Activated naive CD8-positive, alpha-beta T cell treated with anti-CD3 and anti-CD28 coated beads for 36 hours (primary cell): Measurements from ENCODE around the gene ICA1L. TPM values are rescaled to one million over a fixed set of nuclear protein-coding genes. Genes with fewer than 3 reads are reported as not detected.
"Not testable (repeated sequence)": the region's sequence is repeated elsewhere in the genome, so short reads cannot be mapped to it uniquely, and the experiment has no call there.

ENCODE experiments used
- DNase-seq: peaks from one replicate; pipeline ENCODE4 v3.0.0; 2021
- H3K27ac Mint-ChIP-seq: one replicate; pipeline ENCODE4 v1.8.0; 2022; ENCODE audit warnings: mild to moderate bottlenecking, moderate library complexity, mixed read lengths
- H3K27me3 Mint-ChIP-seq: one replicate; pipeline ENCODE4 v1.8.0; 2022; ENCODE audit warnings: mild to moderate bottlenecking, mixed read lengths
- H3K36me3 Mint-ChIP-seq: one replicate; pipeline ENCODE4 v1.8.0; 2021; ENCODE audit warnings: mild to moderate bottlenecking, mixed read lengths
- H3K4me1 Mint-ChIP-seq: one replicate; pipeline ENCODE4 v1.8.0; 2021; ENCODE audit warnings: mixed read lengths
- H3K4me3 Mint-ChIP-seq: one replicate; pipeline ENCODE4 v1.8.0; 2022; ENCODE audit warnings: mild to moderate bottlenecking, moderate library complexity, mixed read lengths
- H3K9me3 Mint-ChIP-seq: one replicate; pipeline ENCODE4 v1.8.0; 2022; ENCODE audit warnings: mixed read lengths
- total RNA-seq, 2 experiments: library from RNA; stranded (reverse); gene quantifications; one replicate each; pipeline ENCODE4 v1.2.3, GENCODE V29; 2021

Gene ICA1L
- total RNA-seq, 2 experiments from 2014 or later, result 7.5 to 8.0 TPM

- Mint-ChIP-seq H3K27ac (no peak overlapping the region), H3K36me3 (peaks cover 2% of the 10 kb centered on the region)
These were observed 50.1 kb downstream of the ICA1L start for GRCh38 chr2:202821206-202822160.

DNA sequence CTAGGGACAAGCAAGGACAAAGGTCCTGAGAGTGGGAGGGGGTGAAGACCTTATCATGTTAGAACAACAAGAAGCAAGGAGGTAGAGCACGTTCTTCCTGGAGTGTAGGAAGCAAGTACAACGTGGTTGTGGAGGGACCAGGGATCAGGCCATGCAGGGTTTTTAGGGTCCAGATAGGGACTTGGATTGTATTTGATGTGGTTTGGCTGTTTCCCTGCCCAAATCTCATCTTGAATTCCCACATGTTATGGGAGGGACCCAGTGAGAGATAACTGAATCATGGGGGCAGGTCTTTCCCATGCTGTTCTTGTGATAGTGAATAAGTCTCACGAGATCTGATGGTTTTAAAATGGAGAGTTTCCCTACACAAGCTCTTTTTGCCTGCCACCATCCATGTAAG, 53.2 kb downstream of the ICA1L start:
- Mint-ChIP-seq H3K36me3 (peaks cover 9% of the 10 kb centered on the region), H3K9me3 (peaks cover 6% of the 10 kb centered on the region), H3K27me3 (no peaks in the 10 kb centered on the region), H3K4me1 (peaks cover 4% of the 10 kb centered on the region), H3K4me3 (no peak overlapping the region), H3K27ac (no peak overlapping the region)
- DNase-seq, result no peak

More at GRCh38 chr2:202821206-202822160, 50.1 kb downstream of the ICA1L start:
- no peak for DNase-seq
- Mint-ChIP-seq H3K9me3 (no peaks in the 10 kb centered on the region), H3K27me3 (no peaks in the 10 kb centered on the region), H3K4me3 (no peak overlapping the region), H3K4me1 (peaks cover 4% of the 10 kb centered on the region)

DNA sequence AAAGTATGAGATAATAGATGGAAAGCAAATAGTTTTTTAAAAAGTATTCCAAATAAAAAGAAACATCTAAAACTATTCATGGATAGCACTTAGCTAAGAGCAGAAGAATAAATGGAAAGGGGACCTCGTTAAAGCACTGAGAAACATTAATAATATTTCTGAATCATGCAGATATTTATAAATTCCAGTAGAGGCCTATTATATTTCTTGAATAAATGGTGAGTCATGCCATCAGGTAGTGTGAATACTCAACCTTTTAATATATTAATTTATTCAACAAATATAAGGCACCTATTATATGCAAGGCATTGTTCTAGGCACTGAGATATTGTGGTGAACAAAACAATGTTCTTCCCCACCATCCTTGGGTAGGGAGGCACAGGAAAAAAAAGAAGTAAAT, 53.8 kb downstream of the ICA1L start:
- no peaks in the 10 kb centered on the region for H3K27me3 Mint-ChIP-seq
- H3K4me3 Mint-ChIP-seq, result no peak overlapping the region
- no peak overlapping the region for H3K27ac Mint-ChIP-seq
- peaks cover 10% of the 10 kb centered on the region for H3K36me3 Mint-ChIP-seq
- peaks cover 4% of the 10 kb centered on the region for H3K4me1 Mint-ChIP-seq
- DNase-seq, result no peak
- peaks cover 6% of the 10 kb centered on the region for H3K9me3 Mint-ChIP-seq

GRCh38 chr2:202815548-202816360, 55.8 kb downstream of the ICA1L start:
- peaks cover 7% of the 10 kb centered on the region for H3K9me3 Mint-ChIP-seq
- peaks cover 19% of the 10 kb centered on the region for H3K36me3 Mint-ChIP-seq
- no peaks in the 10 kb centered on the region for H3K27me3 Mint-ChIP-seq
- peaks cover 4% of the 10 kb centered on the region for H3K4me1 Mint-ChIP-seq
- no peak overlapping the region for H3K4me3 Mint-ChIP-seq
- no peak for DNase-seq
- H3K27ac Mint-ChIP-seq, result no peak overlapping the region

DNA sequence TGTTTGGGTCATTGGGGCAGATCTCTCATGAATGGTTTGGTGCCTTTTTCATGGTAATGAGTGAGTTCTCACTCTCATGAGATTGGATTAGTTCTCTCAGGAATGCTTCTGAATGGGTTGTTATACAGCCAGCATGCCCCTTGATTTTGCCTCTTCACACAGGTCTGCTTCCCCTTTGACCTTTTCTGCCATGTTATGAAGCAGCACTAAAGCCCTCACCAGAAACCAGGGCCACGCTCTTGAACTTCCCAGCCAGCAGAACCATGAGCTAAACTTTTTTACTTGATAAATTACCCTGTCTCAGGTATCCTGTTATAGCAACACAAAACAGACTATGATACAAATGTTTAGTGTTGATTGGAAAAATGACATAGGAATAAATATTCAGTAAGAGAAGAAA, 57.3 kb downstream of the ICA1L start:
- peaks cover 32% of the 10 kb centered on the region for H3K36me3 Mint-ChIP-seq
- no peaks in the 10 kb centered on the region for H3K27me3 Mint-ChIP-seq
- no peaks in the 10 kb centered on the region for H3K4me1 Mint-ChIP-seq
- peaks cover 12% of the 10 kb centered on the region for H3K9me3 Mint-ChIP-seq
- DNase-seq, result no peak
- H3K27ac Mint-ChIP-seq, result no peak overlapping the region
- no peak overlapping the region for H3K4me3 Mint-ChIP-seq

GRCh38 chr2:202813387-202813786, 58.2 kb downstream of the ICA1L start:
- Mint-ChIP-seq H3K4me1 (no peaks in the 10 kb centered on the region), H3K27ac (no peak overlapping the region), H3K4me3 (no peak overlapping the region), H3K27me3 (no peaks in the 10 kb centered on the region), H3K9me3 (peaks cover 18% of the 10 kb centered on the region), H3K36me3 (peaks cover 38% of the 10 kb centered on the region)
- DNase-seq, result no peak

DNA sequence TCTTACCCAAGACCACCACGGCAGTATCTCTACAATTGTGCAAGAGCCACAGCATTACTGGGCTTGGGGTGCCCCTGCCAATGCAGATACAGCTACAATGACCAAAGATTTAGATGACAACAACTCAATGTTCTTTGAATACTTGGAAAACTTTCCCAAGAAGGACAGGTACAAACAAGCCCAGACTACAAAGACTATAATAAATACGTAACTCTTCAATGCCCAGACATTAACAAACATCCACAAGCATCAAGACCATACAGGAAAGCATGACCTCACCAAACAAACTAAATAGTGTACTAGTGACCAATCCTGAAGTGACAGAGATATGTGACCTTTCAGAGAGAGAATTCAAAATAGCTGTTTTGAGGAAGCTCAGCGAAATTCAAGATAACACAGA, 62.8 kb downstream of the ICA1L start:
- Mint-ChIP-seq H3K4me1 (no peaks in the 10 kb centered on the region), H3K27ac (no peak overlapping the region), H3K27me3 (no peaks in the 10 kb centered on the region), H3K9me3 (peaks cover 12% of the 10 kb centered on the region), H3K36me3 (peaks cover 49% of the 10 kb centered on the region), H3K4me3 (no peak overlapping the region)
- DNase-seq, result no peak

GRCh38 chr2:202807431-202808138, 64.0 kb downstream of the ICA1L start:
- Mint-ChIP-seq H3K9me3 (peaks cover 12% of the 10 kb centered on the region), H3K36me3 (peaks cover 50% of the 10 kb centered on the region)
- DNase-seq, H3K27ac Mint-ChIP-seq, H3K4me1 Mint-ChIP-seq, H3K27me3 Mint-ChIP-seq, H3K4me3 Mint-ChIP-seq: not testable (repeated sequence)

- H3K27ac Mint-ChIP-seq, H3K4me1 Mint-ChIP-seq, H3K4me3 Mint-ChIP-seq, DNase-seq, H3K27me3 Mint-ChIP-seq: not testable (repeated sequence)
- peaks cover 11% of the 10 kb centered on the region for H3K9me3 Mint-ChIP-seq
- peaks cover 47% of the 10 kb centered on the region for H3K36me3 Mint-ChIP-seq
These were observed 65.7 kb downstream of the ICA1L start for GRCh38 chr2:202805911-202806310.

DNA sequence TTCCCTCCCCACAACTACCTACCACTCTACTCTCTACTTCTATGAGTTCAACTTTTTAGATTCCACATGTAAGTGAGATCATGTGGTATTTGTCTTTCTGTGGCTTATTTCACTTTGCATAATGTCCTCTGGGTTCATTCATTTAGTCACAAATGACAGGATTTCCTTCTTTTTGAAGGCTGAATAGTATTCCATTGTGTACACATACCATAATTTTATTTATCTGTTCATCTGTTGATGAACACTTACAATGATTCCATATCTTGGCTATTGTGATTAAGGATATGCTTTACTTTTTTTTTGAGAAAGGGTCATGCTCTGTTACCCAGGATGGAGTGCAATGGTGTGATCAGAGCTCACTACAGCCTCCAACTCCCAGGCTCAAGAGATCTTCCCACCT, 73.6 kb downstream of the ICA1L start:
- H3K27ac Mint-ChIP-seq, result no peak overlapping the region
- H3K4me1 Mint-ChIP-seq, result no peaks in the 10 kb centered on the region
- DNase-seq, result no peak
- no peaks in the 10 kb centered on the region for H3K27me3 Mint-ChIP-seq
- H3K36me3 Mint-ChIP-seq, result peaks cover 27% of the 10 kb centered on the region
- H3K9me3 Mint-ChIP-seq, result peaks cover 9% of the 10 kb centered on the region
- H3K4me3 Mint-ChIP-seq, result no peak overlapping the region

DNA sequence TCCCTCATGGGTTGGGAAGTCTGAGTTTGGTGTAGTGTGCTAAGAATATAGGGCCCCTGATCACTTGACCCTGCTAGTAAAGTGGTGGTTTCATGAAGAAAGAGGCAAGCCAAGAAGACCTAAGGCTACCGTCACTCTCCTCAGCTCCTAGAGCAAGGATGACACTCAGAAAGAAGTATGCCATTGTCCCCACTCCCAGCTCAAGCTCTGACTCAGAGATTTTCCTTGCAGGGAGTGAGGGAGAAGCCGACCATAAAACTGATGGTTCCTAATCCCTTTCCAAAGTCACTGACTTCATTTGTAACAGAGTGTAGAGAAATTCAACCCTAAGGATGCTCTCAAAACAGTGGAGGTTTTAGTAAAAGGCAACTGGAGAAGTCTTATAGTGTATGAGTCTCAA, 80.9 kb downstream of the ICA1L start:
- H3K27me3 Mint-ChIP-seq, result no peaks in the 10 kb centered on the region
- no peak overlapping the region for H3K4me3 Mint-ChIP-seq
- peaks cover 3% of the 10 kb centered on the region for H3K4me1 Mint-ChIP-seq
- no peak overlapping the region for H3K27ac Mint-ChIP-seq
- no peak for DNase-seq
- no peaks in the 10 kb centered on the region for H3K9me3 Mint-ChIP-seq
- peaks cover 47% of the 10 kb centered on the region for H3K36me3 Mint-ChIP-seq

DNA sequence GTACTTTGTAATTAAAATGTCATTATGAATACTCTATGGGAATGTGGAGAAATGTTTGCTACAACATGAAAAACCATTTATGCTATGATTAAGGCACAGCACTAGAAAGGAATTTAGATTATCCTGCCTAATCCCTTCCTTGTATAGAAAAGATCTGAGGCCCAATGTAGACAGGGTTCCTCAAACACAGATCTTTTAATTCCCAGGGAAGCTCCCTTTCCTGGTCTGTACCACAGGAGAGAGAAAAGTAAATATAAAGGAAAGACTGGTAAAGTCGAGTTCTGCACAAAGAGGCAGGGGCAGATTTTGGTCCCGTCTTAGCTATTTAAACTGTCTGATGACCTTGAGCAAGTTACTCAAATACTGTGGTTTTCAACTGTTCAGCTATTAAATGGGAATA, 84.7 kb downstream of the ICA1L start:
- Mint-ChIP-seq H3K4me3 (no peak overlapping the region), H3K27ac (no peak overlapping the region), H3K4me1 (peaks cover 6% of the 10 kb centered on the region), H3K9me3 (no peaks in the 10 kb centered on the region), H3K27me3 (no peaks in the 10 kb centered on the region), H3K36me3 (peaks cover 57% of the 10 kb centered on the region)
- DNase-seq, result no peak

DNA sequence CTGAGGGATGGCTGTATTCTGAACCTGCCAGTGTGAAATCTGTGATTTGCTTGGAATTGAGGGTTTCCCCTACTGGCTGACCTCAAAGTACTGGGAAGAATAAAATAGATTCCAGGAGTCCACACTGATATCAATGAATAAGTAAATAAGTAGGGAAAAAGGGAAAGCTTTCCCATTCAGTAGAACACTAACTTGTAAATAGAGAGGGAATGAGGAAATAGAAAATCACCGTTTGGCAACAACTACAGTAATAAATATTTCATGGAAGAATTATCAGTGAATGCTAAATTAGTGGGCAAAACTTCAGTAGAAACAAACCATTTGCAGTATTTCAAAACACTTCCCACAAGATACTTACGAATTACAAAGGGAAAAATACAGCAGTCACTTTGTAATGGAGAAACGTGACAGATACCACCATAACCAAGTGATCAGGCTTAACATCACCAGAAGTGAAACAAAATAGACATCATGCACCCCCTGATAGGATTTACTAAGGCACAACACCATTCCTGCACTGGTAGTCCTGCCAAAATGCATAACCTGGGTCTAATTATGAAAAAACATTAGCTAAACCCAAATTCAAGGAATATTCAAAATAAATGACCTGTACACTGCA, 88.5 kb downstream of the ICA1L start:
- no peak overlapping the region for H3K4me3 Mint-ChIP-seq
- peaks cover 55% of the 10 kb centered on the region for H3K36me3 Mint-ChIP-seq
- H3K4me1 Mint-ChIP-seq, result peaks cover 29% of the 10 kb centered on the region
- H3K27ac Mint-ChIP-seq, result no peak overlapping the region
- no peak for DNase-seq
- H3K9me3 Mint-ChIP-seq, result peaks cover 2% of the 10 kb centered on the region
- no peaks in the 10 kb centered on the region for H3K27me3 Mint-ChIP-seq

GRCh38 chr2:202780514-202781021, 91.0 kb downstream of the ICA1L start:
- H3K27ac Mint-ChIP-seq, result peak overlapping the region; percentile 75
- peaks cover 2% of the 10 kb centered on the region for H3K9me3 Mint-ChIP-seq
- H3K4me3 Mint-ChIP-seq, result no peak overlapping the region
- H3K27me3 Mint-ChIP-seq, result no peaks in the 10 kb centered on the region
- H3K4me1 Mint-ChIP-seq, result peaks cover 27% of the 10 kb centered on the region
- peaks cover 57% of the 10 kb centered on the region for H3K36me3 Mint-ChIP-seq
- DNase-seq, result peak; percentile 30
